H1 (cell line): ENCODE data around the gene RARRES1. TPM values are rescaled to one million over a fixed set of nuclear protein-coding genes. Genes with fewer than 3 reads are reported as not detected.

ENCODE experiments used
- CTCF ChIA-PET: fragments of 300-600 bp; sonication (Branson Sonifier 250); formaldehyde crosslinking; loops from one replicate; lab custom pipeline; 2021; ENCODE audit not compliant: partially characterized antibody; lab: Charles Lee
- POLR2A ChIA-PET: fragments of 300-600 bp; sonication (Branson Sonifier 250); formaldehyde crosslinking; loops from one replicate; lab custom pipeline; 2021; ENCODE audit warnings: inconsistent platforms; ENCODE audit not compliant: partially characterized antibody; lab: Charles Lee
- DNase-seq, 2 experiments: peaks; one replicate each; pipeline versions ENCODE4 v3.0.0 to v3.0.0-alpha.2; 2010 to 2022; ENCODE audit warnings: low spot score in 2 of 2, low read depth in 1 of 2, mixed read lengths in 1 of 2
- FAIRE-seq: peaks from 2 replicates; lab custom pipeline; 2011; peaks lifted over from hg19 to GRCh38; lab: Jason Lieb, UNC
- H2AFZ ChIP-seq: 2 replicates; pipeline ENCODE4 v1.8.1; 2012; ENCODE audit warnings: low read length, inconsistent platforms
- H2AK5ac ChIP-seq: 2 replicates; pipeline ENCODE4 v1.6.1; 2013; ENCODE audit warnings: low read depth, low read length
- H2BK120ac ChIP-seq: replicated peaks from 2 replicates; pipeline ENCODE3; 2013; ENCODE audit warnings: low read depth, low read length, inconsistent platforms
- H2BK12ac ChIP-seq: 2 replicates; pipeline ENCODE4 v1.6.1; 2013; ENCODE audit warnings: low read depth, low read length
- H2BK15ac ChIP-seq: 2 replicates; pipeline ENCODE4 v1.6.1; 2013; ENCODE audit warnings: low read length
- H2BK20ac ChIP-seq: 2 replicates; pipeline ENCODE4 v1.6.1; 2013; ENCODE audit warnings: low read length
- H2BK5ac ChIP-seq: 2 replicates; pipeline ENCODE4 v1.6.1; 2013; ENCODE audit warnings: low read depth, low read length
- H3K14ac ChIP-seq: 2 replicates; pipeline ENCODE4 v1.6.1; 2013; ENCODE audit warnings: inconsistent platforms; ENCODE audit not compliant: insufficient read length
- H3K18ac ChIP-seq: 2 replicates; pipeline ENCODE4 v1.6.1; 2013; ENCODE audit warnings: low read length; ENCODE audit errors: extremely low read depth
- H3K23ac ChIP-seq: 2 replicates; pipeline ENCODE4 v1.6.1; 2013; ENCODE audit warnings: inconsistent platforms; ENCODE audit not compliant: insufficient read length
- H3K23me2 ChIP-seq: 2 replicates; pipeline ENCODE4 v1.6.1; 2013; ENCODE audit warnings: low read depth, low read length
- H3K27ac ChIP-seq: 2 replicates; pipeline ENCODE4 v1.6.1; 2011; ENCODE audit warnings: low read depth, low read length, inconsistent platforms
- H3K27me3 ChIP-seq, 4 experiments: replicated peaks in 1 of 4; 1 replicate in 1 of 4; 2 replicates in 3 of 4; pipeline versions ENCODE4 v1.6.1 to v1.8.1; 2011 to 2013; ENCODE audit warnings: low read length in 3 of 4, mild to moderate bottlenecking in 3 of 4, inconsistent platforms in 2 of 4, mixed read lengths in 2 of 4, moderate library complexity in 1 of 4; ENCODE audit not compliant: control insufficient read depth in 3 of 4, insufficient read depth in 3 of 4; ENCODE audit errors: extremely low read depth in 1 of 4
- H3K36me3 ChIP-seq, 4 experiments: 2 replicates each; pipeline versions ENCODE4 v1.6.1 to v1.8.1; 2011 to 2013; ENCODE audit warnings: mild to moderate bottlenecking in 4 of 4, low read length in 3 of 4, moderate library complexity in 2 of 4, control low read depth in 1 of 4, inconsistent platforms in 1 of 4; ENCODE audit not compliant: insufficient read depth in 4 of 4, control insufficient read depth in 2 of 4
- H3K4ac ChIP-seq: replicated peaks from 2 replicates; pipeline ENCODE3; 2013; ENCODE audit warnings: low read length, low read depth, mixed read lengths, inconsistent platforms; ENCODE audit not compliant: insufficient read length
- H3K4me1 ChIP-seq, 4 experiments: replicated peaks in 1 of 4; 1 replicate in 1 of 4; 2 replicates in 3 of 4; pipeline versions ENCODE4 v1.6.1 to v1.8.1; 2011 to 2013; ENCODE audit warnings: low read length in 3 of 4, inconsistent platforms in 2 of 4, mixed read lengths in 1 of 4; ENCODE audit not compliant: insufficient read depth in 4 of 4, control insufficient read depth in 3 of 4
- H3K4me2 ChIP-seq, 2 experiments: 2 replicates each; pipeline versions ENCODE4 v1.6.1 to v1.8.1; 2011 to 2013; ENCODE audit warnings: low read depth in 2 of 2, low read length in 2 of 2, control low read depth in 1 of 2, inconsistent platforms in 1 of 2, mild to moderate bottlenecking in 1 of 2; ENCODE audit not compliant: insufficient read depth in 1 of 2
- H3K4me3 ChIP-seq, 4 experiments: fragments of 200-600, 300-600 bp in 1 of 4; sonication (generic), shearing (Covaris generic), sonication (Bioruptor Twin) in 1 of 4; 2 replicates each; pipeline versions ENCODE4 v1.5.1 to v1.8.1; 2011 to 2016; ENCODE audit warnings: low read length in 4 of 4, low read depth in 3 of 4, control low read depth in 2 of 4, inconsistent platforms in 2 of 4, mild to moderate bottlenecking in 2 of 4, mixed read lengths in 1 of 4, moderate library complexity in 1 of 4; ENCODE audit not compliant: insufficient read depth in 2 of 4; ENCODE audit errors: extremely low read depth in 1 of 4
- H3K56ac ChIP-seq: replicated peaks from 2 replicates; pipeline ENCODE3; 2013; ENCODE audit warnings: low read depth, mild to moderate bottlenecking, mixed read lengths, low read length, inconsistent platforms; ENCODE audit not compliant: insufficient read length
- H3K79me1 ChIP-seq: 2 replicates; pipeline ENCODE4 v1.6.1; 2013; ENCODE audit warnings: low read depth, low read length, control low read depth
- H3K79me2 ChIP-seq, 2 experiments: 2 replicates each; pipeline versions ENCODE4 v1.6.1 to v1.8.1; 2012 to 2013; ENCODE audit warnings: low read length in 2 of 2, mild to moderate bottlenecking in 2 of 2, inconsistent platforms in 1 of 2; ENCODE audit not compliant: insufficient read depth in 2 of 2, control insufficient read depth in 1 of 2
- H3K9ac ChIP-seq, 4 experiments: replicated peaks in 1 of 4; 1 replicate in 1 of 4; 2 replicates in 3 of 4; pipeline versions ENCODE4 v1.6.1 to v1.8.1; 2011 to 2013; ENCODE audit warnings: low read depth in 3 of 4, low read length in 3 of 4, control low read depth in 2 of 4, mild to moderate bottlenecking in 2 of 4, moderate library complexity in 2 of 4, inconsistent platforms in 1 of 4; ENCODE audit errors: extremely low read depth in 1 of 4
- H3K9me3 ChIP-seq, 2 experiments: 2 replicates each; pipeline versions ENCODE4 v1.6.1 to v1.8.1; 2012 to 2013; ENCODE audit warnings: mild to moderate bottlenecking in 2 of 2, moderate library complexity in 2 of 2, control low read depth in 1 of 2, inconsistent platforms in 1 of 2, low read depth in 1 of 2, low read length in 1 of 2, mixed read lengths in 1 of 2; ENCODE audit not compliant: insufficient read depth in 2 of 2
- H4K20me1 ChIP-seq, 2 experiments: replicated peaks in 1 of 2; 2 replicates each; pipeline versions ENCODE3 to v1.8.1; 2011 to 2013; ENCODE audit warnings: inconsistent platforms in 2 of 2, low read length in 2 of 2, mild to moderate bottlenecking in 1 of 2; ENCODE audit not compliant: insufficient read depth in 2 of 2, control insufficient read depth in 1 of 2
- H4K5ac ChIP-seq: 2 replicates; pipeline ENCODE4 v1.6.1; 2013; ENCODE audit warnings: low read length, low read depth, mixed read lengths, inconsistent platforms; ENCODE audit not compliant: insufficient read length
- H4K8ac ChIP-seq: 2 replicates; pipeline ENCODE4 v1.8.0; 2013; ENCODE audit warnings: mild to moderate bottlenecking, moderate library complexity, low read length, inconsistent platforms; ENCODE audit not compliant: insufficient read depth; ENCODE audit errors: extremely low read depth
- H4K91ac ChIP-seq: replicated peaks from 2 replicates; pipeline ENCODE3; 2013; ENCODE audit warnings: low read length, mixed read lengths, inconsistent platforms; ENCODE audit not compliant: insufficient read length
- ATF2 ChIP-seq: IDR thresholded peaks from 2 replicates; pipeline ENCODE4 v1.6.1; 2012; ENCODE audit warnings: low read length, inconsistent platforms
- CTCF ChIP-seq, 3 experiments: IDR thresholded peaks; 1 replicate in 2 of 3; 2 replicates in 1 of 3; pipeline versions ENCODE4 v1.5.1 to v1.6.1; 2011; ENCODE audit warnings: low read length in 3 of 3, mild to moderate bottlenecking in 3 of 3, inconsistent platforms in 2 of 3, low read depth in 1 of 3, moderate library complexity in 1 of 3; ENCODE audit not compliant: insufficient read depth in 1 of 3; ENCODE audit errors: control extremely low read depth in 1 of 3
- EZH2 ChIP-seq: fragments of 200-600 bp; sonication (generic); IDR thresholded peaks from 2 replicates; pipeline ENCODE4 v1.7.1; 2012; ENCODE audit warnings: low read depth, mild to moderate bottlenecking, moderate library complexity, low read length, inconsistent platforms; ENCODE audit not compliant: severe bottlenecking
- RBBP5 ChIP-seq: IDR thresholded peaks from 2 replicates; pipeline ENCODE4 v1.7.1; 2012; ENCODE audit warnings: low read depth, mild to moderate bottlenecking, inconsistent platforms, low read length, moderate library complexity, borderline replicate concordance
- RNF2 ChIP-seq: fragments of 200-900, 300-1000 bp; sonication (generic); IDR thresholded peaks from 2 replicates; pipeline ENCODE4 v1.7.1; 2016; ENCODE audit warnings: borderline replicate concordance, low read depth, mild to moderate bottlenecking, antibody characterized with exemption, low read length; ENCODE audit not compliant: poor library complexity, severe bottlenecking; ENCODE audit errors: missing control alignments
- TCF12 ChIP-seq: IDR thresholded peaks from 2 replicates; pipeline ENCODE4 v1.6.1; 2011; ENCODE audit warnings: low read depth, mild to moderate bottlenecking, low read length
- WGBS, 2 experiments: shearing (Covaris generic) in 1 of 2; methylation state at CpG; one replicate each; pipeline versions ENCODE4 v1.1.6 to v1.1.7; 2013 to 2015; ENCODE audit warnings: low lambda C conversion rate in 2 of 2, mixed read lengths in 2 of 2, inconsistent platforms in 1 of 2, low coverage in 1 of 2, missing lambda C conversion rate in 1 of 2; ENCODE audit not compliant: insufficient replicate concordance in 2 of 2, insufficient coverage in 1 of 2, insufficient read length in 1 of 2; ENCODE audit errors: extremely low coverage in 1 of 2, missing lambda C conversion rate in 1 of 2; 5-methylcytosine and 5-hydroxymethylcytosine counted together
- polyA plus RNA-seq, 7 experiments: library from polyadenylated mRNA; depleted of rRNA in 3 of 7; stranded (reverse) in 5 of 7; unstranded in 2 of 7; fragments of >200 nt in 5 of 7; fragments of 200-250 nt in 2 of 7; gene quantifications; 1 replicate in 5 of 7; 2 replicates in 1 of 7; 4 replicates in 1 of 7; pipeline versions ENCODE4 v1.2.1 to v1.2.3, GENCODE V29; 2011 to 2013; ENCODE audit warnings: missing spikeins in 2 of 7, mixed read lengths in 2 of 7
- total RNA-seq: library from RNA; stranded (reverse); fragmentation: NEBNext Ultra II Directional; extraction: Animal tissue kit (Norgen Biotek cat#: 25700); gene quantifications from 2 replicates; pipeline ENCODE4 v1.2.1, GENCODE V29; 2021

The RARRES1 gene
- total and polyA plus RNA-seq, 2 of the 8 experiments (the other 6 are each of a cell fraction or from before 2014, with no cell fraction given): 0.26 to 0.71 TPM

GRCh38 chr3:158737976-158738615 lies 5.8 kb upstream of the RARRES1 start:
- no peak overlapping the region for H2AFZ ChIP-seq
- H4K8ac ChIP-seq: no peak overlapping the region
- no peaks in the 10 kb centered on the region for H3K79me1 ChIP-seq
- ChIA-PET POLR2A (no interaction called here), CTCF (interaction anchor here (1.1 to 1.6 kb wide), 3 partner anchors 11 to 54 kb away, joined by 3 to 7 read pairs (median 5); no protein-coding TSS in a partner anchor)
- no peaks in the 10 kb centered on the region for H3K79me2 ChIP-seq
- H3K4me1 ChIP-seq: no peaks in the 10 kb centered on the region
- H2BK120ac ChIP-seq: no peak overlapping the region
- H3K36me3 ChIP-seq: no peaks in the 10 kb centered on the region
- H3K4ac ChIP-seq: no peak overlapping the region
- H3K27ac ChIP-seq: no peak overlapping the region
- H4K20me1 ChIP-seq: no peaks in the 10 kb centered on the region
- no peak overlapping the region for H3K14ac ChIP-seq
- H3K56ac ChIP-seq: no peak overlapping the region
- H3K4me2 ChIP-seq: no peak overlapping the region
- H2BK15ac ChIP-seq: no peak overlapping the region
- no peak overlapping the region for H2BK5ac ChIP-seq
- no peaks in the 10 kb centered on the region; the same call in 1 of the 2 replicates for H3K23me2 ChIP-seq
- H4K91ac ChIP-seq: no peak overlapping the region
- H2BK20ac ChIP-seq: no peak overlapping the region
- H3K4me3 ChIP-seq: no peak overlapping the region
- H3K27me3 ChIP-seq: peaks cover 0 to under 1% (median 0%) of the 10 kb centered on the region in 4 experiments; a peak in 1 of 7 replicates
- H3K18ac ChIP-seq: no peak overlapping the region
- no peak overlapping the region for H2BK12ac ChIP-seq
- no peak overlapping the region for H4K5ac ChIP-seq
- H2AK5ac ChIP-seq: no peak overlapping the region
- H3K9me3 ChIP-seq: peaks cover 4 to 5% of the 10 kb centered on the region in 2 experiments; a peak in 1 of 4 replicates
- DNase-seq: no peak
- H3K23ac ChIP-seq: no peak overlapping the region
- H3K9ac ChIP-seq: no peak overlapping the region
- no peak for FAIRE-seq
- 86% methylated on average over 9 of the region's 9 CpGs; no CpG with 5 or more reads in 1 of the 2 experiments for WGBS, 2 experiments
- TF ChIP-seq ATF2 (no peak), RNF2 (no peak), TCF12 (no peak), EZH2 (no peak), CTCF (IDR thresholded peaks at IDR 0.05; ENCODE audit: control extremely low read depth in 1 of 3, insufficient read depth in 1 of 3, low read depth in 1 of 3, low read length in 3 of 3) (no peak), RBBP5 (no peak)
